Right hindlimb (tissue), 1 donor: Measurements from ENCODE around the gene LSM8.
"Not testable (repeated sequence)": the region's sequence is repeated elsewhere in the genome, so short reads cannot be mapped to it uniquely, and the experiment has no call there.

ENCODE experiments used
- DNase-seq: peaks from one replicate; pipeline ENCODE4 v3.0.0-alpha.2; 2018

LSM8 gene

GRCh38 chr7:118214051-118214832 is 30.3 kb downstream of the LSM8 start:
- DNase-seq: peak; percentile 88

GRCh38 chr7:118214833-118215182 is 30.8 kb downstream of the LSM8 start:
- no peak for DNase-seq

DNA sequence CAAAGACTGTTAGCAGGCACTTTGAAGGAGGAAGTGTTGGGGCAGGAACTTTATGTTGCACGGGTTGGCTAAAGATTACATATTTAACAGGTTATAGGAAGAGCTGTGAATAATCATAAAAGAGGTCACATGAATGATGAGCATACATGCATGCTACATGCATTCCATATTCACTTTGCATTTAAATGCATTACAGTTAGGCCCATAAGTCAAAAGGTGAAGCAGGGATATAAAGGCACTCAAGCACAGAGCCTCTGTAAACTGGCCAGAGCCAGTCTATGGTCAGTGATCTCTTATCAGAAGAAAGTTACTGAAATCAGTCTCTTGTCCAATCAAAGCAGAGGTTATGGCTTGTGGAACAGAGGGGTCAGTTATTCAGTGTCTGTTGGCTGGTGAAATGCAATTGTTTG is 33.3 kb downstream of the LSM8 start:
- no peak for DNase-seq

GRCh38 chr7:118218413-118219156 is 34.6 kb downstream of the LSM8 start:
- DNase-seq: no peak

DNA sequence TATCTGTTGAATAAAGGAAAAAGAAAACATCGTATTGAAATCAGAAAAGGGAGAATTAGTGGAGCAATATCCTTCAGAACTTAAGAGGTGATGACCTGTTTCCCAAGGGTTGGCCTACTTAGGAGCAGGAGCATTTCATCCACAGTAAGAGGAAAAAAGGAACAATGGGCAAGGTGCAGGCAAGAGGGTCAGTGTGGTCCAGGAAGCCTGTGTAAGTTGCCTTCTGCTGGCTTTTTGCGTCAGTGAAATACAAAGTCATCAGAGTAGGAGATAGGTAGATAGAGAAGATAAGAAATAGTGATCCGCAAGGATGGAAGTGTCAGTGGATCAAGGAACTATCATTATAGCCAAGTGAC is 35.2 kb downstream of the LSM8 start:
- DNase-seq: no peak

DNA sequence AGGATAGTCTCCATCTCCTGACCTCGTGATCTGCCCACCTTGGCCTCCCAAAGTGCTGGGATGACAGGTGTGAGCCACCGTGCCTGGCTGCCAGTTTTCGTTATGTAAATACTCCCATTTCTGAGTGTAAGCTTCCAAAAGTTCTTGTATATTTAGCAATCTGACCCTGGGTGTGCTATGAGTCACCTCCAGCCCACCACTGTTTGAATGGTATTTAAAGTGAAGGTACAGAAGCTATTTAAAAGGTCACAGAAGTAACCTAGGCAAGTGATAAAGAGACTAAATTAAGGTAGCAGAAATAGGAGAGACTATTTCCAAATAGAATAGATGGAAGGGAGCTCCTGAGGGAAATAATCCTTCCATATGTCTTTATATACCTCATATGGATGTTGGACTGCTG is 36.6 kb downstream of the LSM8 start:
- DNase-seq: no peak

GRCh38 chr7:118222591-118222990 is 38.6 kb downstream of the LSM8 start:
- DNase-seq: no peak

- DNase-seq: no peak
Measured at GRCh38 chr7:118224521-118224920, 40.6 kb downstream of the LSM8 start, which contains the start of gene ANKRD7. Gene ANKRD7, plus strand, starts transcription at chr7:118224704. Its CDS starts 127 bp downstream, at chr7:118224831.

- DNase-seq: no peak
Measured at GRCh38 chr7:118232837-118233236, 48.9 kb downstream of the LSM8 start.

DNA sequence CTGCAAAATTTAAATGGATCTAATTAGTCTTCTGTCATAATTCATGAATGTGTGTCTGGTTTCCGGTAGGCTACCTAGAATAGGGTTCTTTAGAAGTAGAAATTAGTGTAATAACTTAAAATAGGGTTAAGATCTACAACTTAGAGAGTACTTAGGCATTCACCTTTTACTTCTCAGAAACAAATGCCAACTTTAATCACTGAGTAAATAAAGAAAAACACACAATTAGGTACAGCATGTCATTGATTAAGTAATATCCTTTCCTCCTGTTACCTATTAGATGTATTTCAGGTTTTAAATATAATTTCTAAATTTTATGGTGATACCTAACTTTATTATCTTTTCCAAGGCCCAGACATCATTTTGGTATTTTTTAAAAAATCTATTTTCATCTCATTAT is 49.8 kb downstream of the LSM8 start:
- no peak for DNase-seq

DNA sequence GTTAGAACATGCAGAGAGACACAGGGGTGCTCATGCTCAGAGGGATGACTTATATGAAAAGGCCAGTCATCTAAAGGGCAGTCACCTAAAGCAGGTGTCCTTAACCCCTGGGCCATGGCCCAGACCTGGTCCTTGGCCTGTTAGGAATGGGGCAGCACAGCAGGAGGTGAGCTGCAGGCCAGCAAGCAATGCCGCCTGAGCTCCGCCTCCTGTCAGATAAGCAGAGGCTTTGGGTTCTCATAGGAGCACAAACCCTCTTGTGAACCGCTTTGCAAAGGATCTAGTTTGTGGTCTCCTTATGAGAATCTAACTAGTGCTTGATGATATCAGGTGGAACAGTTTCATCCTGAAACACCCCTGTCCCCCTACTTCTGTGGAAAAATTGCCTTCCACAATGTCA is 55.0 kb downstream of the LSM8 start:
- DNase-seq: no peak

- not testable (repeated sequence) for DNase-seq
Measured at GRCh38 chr7:118240320-118240719, 56.4 kb downstream of the LSM8 start.
